ENCODE results near the gene METTL1.
"Not testable (repeated sequence)": the region's sequence is repeated elsewhere in the genome, so short reads cannot be mapped to it uniquely, and the experiment has no call there.

The METTL1 gene

GRCh38 chr12:57796996-57797395 is 25.1 kb upstream of the METTL1 start:
- DNase-seq = no peak

GRCh38 chr12:57795354-57795753 is 23.4 kb upstream of the METTL1 start:
- DNase-seq = no peak

GRCh38 chr12:57793920-57794319 is 22.0 kb upstream of the METTL1 start:
- DNase-seq = no peak

- no peak for DNase-seq
These were observed 12.0 kb upstream of the METTL1 start for GRCh38 chr12:57783861-57784260.

- DNase-seq = no peak
These were observed 11.5 kb upstream of the METTL1 start for GRCh38 chr12:57783466-57783801.

GRCh38 chr12:57782608-57783465 is 10.9 kb upstream of the METTL1 start, which contains the start of gene TSFM:
Gene TSFM (plus strand): TSS chr12:57782787. CDS start chr12:57782802, 15 bp downstream.
- DNase-seq = peak; percentile 68

GRCh38 chr12:57782243-57782607 is 10.3 kb upstream of the METTL1 start:
- DNase-seq = no peak

- no peak for DNase-seq
These were observed 9.9 kb upstream of the METTL1 start for GRCh38 chr12:57781801-57782200.

- DNase-seq = no peak
These were observed 9.3 kb upstream of the METTL1 start for GRCh38 chr12:57781244-57781643.

GRCh38 chr12:57780284-57780897 is 8.5 kb upstream of the METTL1 start:
- DNase-seq = no peak

GRCh38 chr12:57779736-57780135 is 7.8 kb upstream of the METTL1 start:
- no peak for DNase-seq

GRCh38 chr12:57777911-57778310 is 6.0 kb upstream of the METTL1 start:
- DNase-seq = no peak

GRCh38 chr12:57777367-57777766 is 5.5 kb upstream of the METTL1 start:
- DNase-seq = no peak

- DNase-seq = no peak
These were observed 4.3 kb upstream of the METTL1 start for GRCh38 chr12:57776247-57776587.

- DNase-seq = no peak
These were observed 3.8 kb upstream of the METTL1 start for GRCh38 chr12:57775563-57776246.

GRCh38 chr12:57775044-57775443 is 3.1 kb upstream of the METTL1 start:
- no peak for DNase-seq

GRCh38 chr12:57774634-57775033 is 2.7 kb upstream of the METTL1 start:
- not testable (repeated sequence) for DNase-seq

- DNase-seq = no peak
These were observed 771 bp upstream of the METTL1 start, which contains the start of gene EEF1AKMT3 for GRCh38 chr12:57772429-57773322. Gene EEF1AKMT3 (plus strand): TSS chr12:57772614. CDS start chr12:57772725, 111 bp downstream.

GRCh38 chr12:57771236-57771872 is 551 bp downstream of the METTL1 start:
- DNase-seq = peak; percentile 51

GRCh38 chr12:57770734-57771133 is 1.2 kb downstream of the METTL1 start:
- no peak for DNase-seq

GRCh38 chr12:57769594-57769993 is 2.3 kb downstream of the METTL1 start:
- no peak for DNase-seq

GRCh38 chr12:57767876-57768275 is 4.0 kb downstream of the METTL1 start:
- DNase-seq = no peak

Measured in NCI-H2081 treated with DMSO at 0.1 percent for 48 hours (cell line).